GM21529 (cell line): ENCODE measurements around the gene ATP8B3.

Source experiments
- ATAC-seq: cut with Tn5 transposase; IDR thresholded peaks from one replicate; pipeline ENCODE4 v1.9.1; 2021; ENCODE audit not compliant: unreplicated experiment

The ATP8B3 gene

GRCh38 chr19:1758959-1759903, 52.8 kb downstream of the ATP8B3 start:
- ATAC-seq, result no peak

GRCh38 chr19:1758231-1758577, 53.9 kb downstream of the ATP8B3 start:
- no peak for ATAC-seq

GRCh38 chr19:1757468-1758230, 54.4 kb downstream of the ATP8B3 start:
- no peak for ATAC-seq

- no peak for ATAC-seq
Observed at GRCh38 chr19:1756705-1757465, 55.2 kb downstream of the ATP8B3 start.

GRCh38 chr19:1756264-1756663, 55.8 kb downstream of the ATP8B3 start:
- no peak for ATAC-seq

- ATAC-seq, result no peak
Observed at GRCh38 chr19:1755467-1756171, 56.5 kb downstream of the ATP8B3 start.

GRCh38 chr19:1754636-1755466, 57.2 kb downstream of the ATP8B3 start:
- no peak for ATAC-seq

GRCh38 chr19:1754018-1754635, 57.9 kb downstream of the ATP8B3 start:
- no peak for ATAC-seq

- no peak for ATAC-seq
Observed at GRCh38 chr19:1752757-1753728, 59.0 kb downstream of the ATP8B3 start, which contains the start of gene ONECUT3. Gene ONECUT3 (plus strand): TSS chr19:1753506. CDS start chr19:1753663, 157 bp downstream.

GRCh38 chr19:1752009-1752756, 59.9 kb downstream of the ATP8B3 start:
- no peak for ATAC-seq

GRCh38 chr19:1751367-1752008, 60.6 kb downstream of the ATP8B3 start:
- no peak for ATAC-seq

- ATAC-seq, result no peak
Observed at GRCh38 chr19:1750343-1751021, 61.6 kb downstream of the ATP8B3 start.

- ATAC-seq, result no peak
Observed at GRCh38 chr19:1749373-1750342, 62.4 kb downstream of the ATP8B3 start.

- no peak for ATAC-seq
Observed at GRCh38 chr19:1748873-1749341, 63.2 kb downstream of the ATP8B3 start.
